NAMALWA (cell line): Measurements from ENCODE around the gene MAPKAPK2.
A peak's percentile ranks its signal among the peaks of the same experiment; 100 is the strongest.

Experiments used
- DNase-seq: peaks from one replicate; pipeline ENCODE4 v3.0.0-alpha.2; 2015; ENCODE audit warnings: low spot score

Gene MAPKAPK2

DNA sequence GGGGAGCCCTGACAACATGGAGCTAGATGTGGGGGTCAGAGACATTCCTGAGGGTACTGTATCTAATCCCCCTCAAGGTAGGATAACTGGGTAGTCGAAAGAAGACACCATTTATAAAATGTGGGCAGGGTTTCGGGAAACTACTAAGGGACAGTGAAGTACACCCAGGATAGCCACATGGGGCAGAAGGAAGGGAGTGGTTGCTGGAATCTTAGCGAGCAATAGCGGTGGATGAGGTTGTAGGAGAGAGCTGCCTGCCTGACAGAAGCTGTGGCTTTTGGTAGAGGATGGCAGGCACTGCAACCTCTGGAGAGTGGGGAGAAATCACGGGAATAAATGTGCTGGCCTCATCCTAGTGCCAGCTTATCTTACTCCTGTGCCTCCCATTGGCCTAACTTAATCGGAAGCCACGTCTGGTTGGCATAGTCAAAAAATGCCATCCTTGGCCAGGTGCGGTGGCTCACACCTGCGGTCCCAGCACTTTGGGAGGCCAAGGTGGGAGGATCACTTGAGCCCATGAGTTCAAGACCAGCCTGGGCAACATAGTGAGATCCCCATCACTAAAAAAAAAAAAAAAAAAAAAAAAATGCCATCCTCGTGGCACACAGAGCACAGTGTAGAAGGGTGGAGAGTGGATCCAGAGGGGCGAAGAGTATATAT is 23.4 kb upstream of the MAPKAPK2 start:
- DNase-seq = no peak

DNA sequence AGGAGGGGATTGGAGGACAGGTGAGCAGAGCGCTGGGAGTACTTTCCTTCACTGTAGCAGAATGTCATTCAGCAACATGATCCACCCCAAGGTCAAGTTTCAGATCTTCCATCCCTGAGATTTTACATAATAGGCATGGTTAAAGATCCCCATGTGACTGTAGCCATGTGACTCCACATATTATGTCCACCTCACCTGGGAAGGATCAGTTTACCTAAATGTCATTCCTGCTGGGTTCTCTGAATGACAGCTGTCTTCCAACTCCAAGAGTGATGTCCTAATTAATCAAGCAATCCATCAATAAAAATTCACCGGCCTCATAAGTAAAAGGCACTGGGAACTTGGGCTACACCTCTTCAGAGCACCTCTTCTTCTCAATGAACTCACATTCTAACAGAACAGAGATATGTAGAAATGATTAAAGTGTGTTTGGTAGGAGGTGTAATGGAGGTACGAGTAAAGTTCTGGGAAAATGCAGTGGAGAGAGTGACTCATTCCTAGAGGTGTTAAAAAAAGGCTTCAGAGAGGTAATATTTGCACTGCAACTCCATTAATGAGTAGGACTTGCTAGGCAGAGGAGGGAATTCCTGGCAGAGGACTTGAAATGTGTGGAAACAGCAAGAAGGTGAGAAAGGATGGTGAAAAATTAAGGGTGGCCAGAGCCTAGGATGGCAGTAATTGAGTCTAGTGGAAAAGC is 22.2 kb upstream of the MAPKAPK2 start:
- no peak for DNase-seq

DNA sequence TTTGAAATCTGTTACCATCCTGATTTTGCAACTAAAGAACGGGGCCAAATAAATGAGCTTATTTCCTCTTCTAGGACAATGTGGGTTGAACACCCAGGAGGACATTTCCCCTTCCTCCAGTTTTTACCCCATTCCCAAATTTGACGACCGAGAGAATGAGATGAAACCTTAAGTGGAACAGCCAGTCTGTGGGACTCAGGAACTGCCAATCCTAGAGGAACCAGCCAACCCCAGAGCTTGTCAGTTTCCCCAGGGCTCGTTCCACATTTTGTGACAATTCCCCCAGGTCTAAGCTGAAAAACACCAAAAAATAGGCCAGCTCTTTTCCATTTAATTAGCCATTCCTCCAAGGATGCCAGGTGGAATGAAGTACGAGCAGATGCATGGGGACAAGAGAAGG is 21.3 kb upstream of the MAPKAPK2 start:
- DNase-seq = no peak

DNA sequence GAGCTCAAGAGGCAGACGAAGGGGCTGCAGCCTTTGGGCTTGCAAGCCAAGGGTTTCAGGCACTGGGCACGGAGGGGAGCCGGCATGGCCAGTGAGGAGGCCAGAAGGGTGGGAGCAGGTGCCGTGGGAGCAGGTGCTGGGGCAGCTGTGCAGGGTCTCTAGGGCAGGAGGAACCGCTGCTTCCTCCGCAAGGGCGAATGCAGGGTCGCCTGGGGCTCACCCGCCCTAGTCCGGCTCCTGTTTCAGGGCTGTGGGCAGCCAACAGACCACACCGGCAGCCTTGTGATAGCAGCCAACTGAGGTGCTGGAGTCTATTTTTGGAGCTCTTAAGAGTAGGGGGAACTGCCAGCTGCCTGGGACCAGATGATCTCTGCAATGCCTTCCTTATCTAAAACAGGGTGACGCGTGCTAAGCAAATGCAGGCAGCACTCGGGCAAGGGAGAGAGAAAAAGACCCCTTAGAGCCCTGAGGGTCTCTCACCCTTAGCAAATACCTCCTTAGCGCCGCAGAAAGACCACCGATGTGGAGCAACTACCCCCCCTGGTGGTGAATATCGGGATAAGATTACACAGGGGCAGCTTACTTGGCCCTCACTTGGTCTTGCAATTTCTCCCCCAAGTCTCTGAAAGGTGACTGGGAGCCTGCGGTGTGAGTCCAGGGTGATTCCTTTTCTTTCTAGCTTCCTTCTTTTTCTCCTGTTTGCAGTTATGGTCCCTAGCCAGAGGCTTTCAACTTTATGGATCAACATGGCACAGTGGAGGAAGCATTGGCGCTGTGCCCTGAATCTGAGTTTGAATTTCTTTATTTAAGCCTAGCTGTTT is 20.7 kb upstream of the MAPKAPK2 start:
- peak; percentile 91 for DNase-seq

DNA sequence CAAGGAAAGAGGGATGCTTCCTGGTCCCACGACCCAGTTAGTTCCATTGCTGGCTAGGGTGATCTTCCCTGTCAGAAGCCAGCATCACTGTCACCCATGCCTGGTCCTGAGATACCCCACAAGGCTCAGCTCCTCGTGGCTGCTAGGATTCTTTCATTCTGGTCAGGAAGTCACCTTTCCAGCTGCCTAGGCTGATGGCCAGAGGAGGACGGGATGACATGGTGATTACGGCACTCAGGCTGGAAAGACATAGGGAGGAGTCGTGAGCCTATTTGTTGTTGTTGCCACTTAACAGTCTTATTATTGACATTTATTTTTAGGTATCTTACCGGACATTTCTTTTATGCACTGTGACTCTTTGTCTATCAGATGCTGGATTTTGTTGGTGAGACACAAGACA is 20.0 kb upstream of the MAPKAPK2 start:
- DNase-seq = no peak

DNA sequence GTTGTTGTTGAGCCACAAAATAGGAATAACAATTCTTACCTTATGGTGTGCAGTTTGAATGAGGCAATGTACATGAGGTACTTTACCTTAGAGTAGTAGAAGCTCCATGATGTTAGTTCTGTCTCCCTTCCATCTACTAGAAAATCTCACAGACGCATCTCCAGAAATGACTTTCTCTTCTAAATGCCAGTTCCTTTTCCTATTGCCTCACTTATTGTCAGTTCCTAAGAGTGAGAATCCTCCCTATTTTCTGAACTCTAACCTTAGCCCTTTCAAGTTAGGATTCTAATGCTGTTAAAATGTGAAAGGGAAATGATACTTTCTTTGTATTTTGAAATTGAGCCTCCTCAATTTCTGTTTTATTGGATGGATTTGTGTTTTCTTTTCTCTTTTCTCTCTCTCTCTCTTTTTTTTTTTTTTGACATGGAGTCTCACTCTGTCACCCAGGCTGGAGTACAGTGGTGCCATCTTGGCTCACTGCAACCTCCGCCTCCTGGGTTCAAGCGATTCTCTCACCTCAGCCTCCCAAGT is 18.6 kb upstream of the MAPKAPK2 start:
- DNase-seq = no peak

DNA sequence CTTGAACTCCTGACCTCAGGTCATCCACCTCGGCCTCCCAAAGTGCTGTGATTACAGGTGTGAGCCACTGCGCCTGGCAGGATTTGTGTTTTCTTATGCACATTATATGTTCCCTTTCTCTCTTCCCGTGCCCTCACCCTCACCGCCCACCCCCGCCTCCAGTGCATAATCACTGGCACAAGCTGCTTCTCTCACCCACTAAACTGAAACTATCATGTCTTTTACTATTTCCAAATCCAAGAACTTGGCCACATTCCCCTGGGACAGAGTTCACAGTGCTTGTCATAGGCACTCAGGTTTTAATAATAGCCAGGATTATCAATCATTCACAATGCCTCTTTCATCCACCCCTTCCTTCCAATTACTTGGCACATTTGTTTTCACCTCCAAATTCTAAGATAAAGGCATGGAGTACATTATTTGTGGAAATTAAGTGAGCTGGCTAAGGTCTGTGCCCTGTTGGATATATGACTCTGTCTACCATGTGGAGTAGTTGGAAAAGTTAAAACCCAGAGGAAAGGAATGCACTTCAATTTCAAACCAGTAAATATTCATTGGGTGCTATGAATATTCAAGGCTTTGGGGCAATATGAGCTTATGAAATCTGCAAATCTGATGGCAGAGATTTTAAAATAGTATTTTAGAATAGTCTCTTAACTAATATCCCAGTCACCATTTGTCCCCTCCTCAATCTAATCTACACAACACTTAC is 17.6 kb upstream of the MAPKAPK2 start:
- no peak for DNase-seq

DNA sequence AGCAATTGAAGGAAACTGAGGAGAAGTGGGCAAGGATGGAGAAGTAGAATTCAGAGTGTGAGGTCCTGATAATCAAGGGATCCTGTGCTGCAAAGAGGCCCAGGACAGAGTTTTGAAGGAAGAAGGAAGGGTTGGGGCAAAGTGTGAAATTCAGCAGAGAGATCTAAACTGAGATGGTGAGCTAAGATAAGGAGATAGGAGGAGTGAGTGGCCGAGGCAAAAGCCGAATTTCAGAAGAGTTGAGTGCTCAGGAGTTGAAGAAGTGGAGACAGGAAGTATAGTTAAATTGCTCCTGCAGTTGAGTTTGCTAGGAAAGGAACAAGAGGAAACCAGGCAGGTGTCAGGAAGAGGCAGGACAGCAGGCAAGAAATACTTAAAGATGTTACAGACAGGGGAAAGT is 16.4 kb upstream of the MAPKAPK2 start:
- no peak for DNase-seq

DNA sequence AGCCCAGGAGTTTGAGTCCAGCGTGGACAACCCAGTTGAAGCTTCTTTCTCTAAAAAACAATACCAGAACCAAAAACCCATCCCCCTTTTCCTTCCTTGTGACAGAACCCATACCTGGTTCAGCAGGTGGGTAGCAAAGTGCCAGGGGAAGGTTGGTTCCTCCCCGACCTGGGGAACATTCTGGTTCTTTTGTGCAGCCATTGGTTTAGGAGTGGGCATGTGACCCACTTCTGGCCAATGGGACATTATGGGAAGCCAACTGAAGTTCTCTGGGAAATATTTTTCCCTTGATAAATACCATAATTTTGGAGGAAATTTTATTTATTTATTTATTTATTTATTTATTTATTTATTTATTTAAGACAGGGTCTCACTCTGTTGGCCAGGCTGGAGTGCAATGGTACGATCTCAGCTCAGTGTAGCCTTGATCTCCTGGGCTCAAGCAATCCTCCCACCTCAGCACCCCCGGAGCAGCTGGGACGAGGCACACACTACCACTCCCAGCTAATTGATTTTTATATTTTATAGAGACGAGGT is 15.8 kb upstream of the MAPKAPK2 start:
- no peak for DNase-seq

DNA sequence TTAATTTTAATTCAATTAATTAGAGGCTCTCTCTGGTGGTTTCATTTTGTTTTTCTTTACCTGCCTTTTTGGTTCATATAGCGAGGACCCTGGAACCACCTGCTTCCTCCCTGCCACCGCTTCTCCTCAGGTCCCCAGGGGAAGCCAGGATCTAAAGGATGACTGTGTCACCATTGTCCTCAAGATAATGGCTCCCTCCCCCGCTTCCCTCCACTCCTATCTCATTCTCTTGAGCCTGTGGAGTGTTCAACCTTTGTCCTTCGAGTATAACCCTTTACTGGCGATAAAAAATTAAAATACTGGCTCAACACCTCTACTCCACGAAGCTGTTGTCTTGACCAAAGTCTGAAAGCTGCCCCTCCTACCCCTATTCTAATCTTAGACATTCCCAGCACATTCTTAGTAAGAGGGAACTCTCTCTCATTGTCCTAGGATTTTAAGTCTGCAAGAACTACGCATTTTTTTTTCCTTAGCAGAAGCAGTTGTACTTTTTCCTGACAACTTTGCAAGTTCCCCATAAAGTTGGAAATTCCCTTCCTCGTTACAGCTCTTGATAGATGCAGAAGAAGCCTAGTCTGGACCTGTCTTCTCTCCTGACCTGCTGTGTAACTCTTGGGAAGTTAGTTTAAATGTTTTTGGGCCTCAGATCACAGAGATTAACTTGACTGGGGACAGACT is 12.6 kb upstream of the MAPKAPK2 start:
- no peak for DNase-seq

DNA sequence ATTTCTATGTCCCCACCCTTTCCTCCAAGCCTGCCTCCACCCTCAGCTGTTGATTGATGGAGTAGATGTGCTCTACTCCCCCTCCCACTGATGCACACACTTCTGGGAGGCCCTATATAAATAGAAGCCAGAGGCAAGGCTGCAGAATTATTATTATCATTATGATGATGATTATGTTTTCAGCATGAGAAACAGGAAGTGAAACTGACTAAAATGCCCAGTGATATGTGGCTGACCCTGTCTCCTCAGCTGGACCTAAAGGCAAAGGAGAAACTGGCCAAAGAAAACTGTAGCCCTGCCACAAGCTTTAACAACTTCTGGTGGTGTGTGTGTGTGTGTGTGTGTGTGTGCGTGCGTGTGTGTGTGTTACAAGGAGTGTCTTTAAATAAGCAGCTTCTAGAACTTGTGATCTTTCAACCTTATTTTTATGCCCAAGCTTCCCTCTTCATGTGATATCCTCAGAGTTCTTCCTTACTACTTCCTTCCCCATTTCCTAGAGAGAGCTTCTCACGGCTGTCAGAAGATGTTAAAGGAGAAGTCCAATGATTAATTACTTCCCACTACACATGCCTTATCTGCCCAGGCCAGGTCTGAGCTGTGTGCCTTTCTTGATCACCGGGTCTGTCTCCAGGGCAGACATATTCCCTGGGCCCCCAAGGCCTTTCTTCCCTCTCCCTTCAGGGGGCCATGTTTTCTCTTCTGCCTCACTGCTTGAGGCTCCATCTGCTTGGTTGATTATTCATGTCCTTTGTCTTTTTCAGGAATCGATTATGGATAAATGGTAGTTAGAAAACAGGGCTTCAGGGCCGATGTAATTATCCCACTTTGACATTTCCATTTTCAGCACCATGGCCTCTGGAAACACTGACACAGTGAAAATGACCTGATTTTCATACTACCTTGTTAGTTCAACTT is 11.6 kb upstream of the MAPKAPK2 start:
- DNase-seq = peak; percentile 47

DNA sequence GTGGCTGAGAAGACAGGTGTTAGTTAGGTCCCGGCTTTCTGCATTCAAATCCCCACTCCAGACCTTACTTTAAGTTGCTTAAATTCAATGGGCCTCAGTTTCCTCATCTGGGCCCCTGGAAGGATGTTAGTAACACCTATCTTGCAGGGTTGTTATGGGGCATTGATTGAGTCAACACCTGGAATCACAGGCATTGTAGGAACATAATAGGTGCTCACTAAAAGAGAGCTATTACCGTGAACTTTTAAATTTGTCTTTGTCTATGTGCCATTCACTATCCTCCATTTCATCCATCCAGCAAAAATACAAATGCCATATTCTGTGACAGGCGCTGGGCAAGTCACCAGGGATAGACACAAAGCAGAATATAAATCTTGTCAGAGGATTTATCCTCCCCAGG is 10.5 kb upstream of the MAPKAPK2 start:
- DNase-seq = no peak

DNA sequence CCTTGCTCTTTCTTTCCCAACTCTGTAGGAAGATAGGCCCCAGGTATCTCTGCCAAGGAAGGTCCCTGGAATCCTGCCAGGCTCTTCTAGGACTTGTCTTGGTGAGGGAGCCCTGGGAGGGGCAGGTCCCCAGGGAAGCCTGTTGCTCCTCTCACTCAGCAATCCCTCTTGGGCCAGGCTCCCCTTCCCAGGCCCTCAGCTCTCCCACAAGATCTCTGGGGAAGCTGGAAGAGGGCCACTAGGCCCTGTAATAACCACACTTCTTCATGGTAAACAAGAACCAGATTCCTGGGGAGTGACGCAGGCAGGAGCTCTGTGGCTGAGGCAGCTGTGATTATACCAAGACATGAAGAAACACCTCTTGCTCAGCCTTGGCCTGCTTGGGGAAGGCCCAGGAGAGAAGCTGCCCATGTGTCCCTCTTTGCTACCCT is 9.9 kb upstream of the MAPKAPK2 start:
- no peak for DNase-seq

DNA sequence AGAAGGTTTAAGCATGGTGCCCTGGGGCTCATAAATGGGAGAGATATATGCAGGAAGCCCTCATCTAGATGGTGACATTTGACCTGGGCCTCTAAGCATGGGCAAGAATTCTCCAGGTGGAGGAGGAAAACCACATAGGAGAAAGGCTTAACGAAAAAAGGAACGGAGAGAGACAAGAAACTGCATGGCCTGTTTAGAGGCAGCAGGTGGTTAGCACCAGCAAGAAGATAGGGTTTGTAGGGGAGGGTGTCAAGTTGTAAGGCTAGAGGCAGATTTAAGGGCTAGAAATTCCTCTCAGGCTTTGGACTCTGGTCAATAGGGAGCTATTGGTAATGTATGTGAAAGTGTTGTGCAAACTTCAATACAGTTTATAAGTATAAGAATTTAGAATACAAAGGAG is 8.2 kb upstream of the MAPKAPK2 start:
- no peak for DNase-seq

DNA sequence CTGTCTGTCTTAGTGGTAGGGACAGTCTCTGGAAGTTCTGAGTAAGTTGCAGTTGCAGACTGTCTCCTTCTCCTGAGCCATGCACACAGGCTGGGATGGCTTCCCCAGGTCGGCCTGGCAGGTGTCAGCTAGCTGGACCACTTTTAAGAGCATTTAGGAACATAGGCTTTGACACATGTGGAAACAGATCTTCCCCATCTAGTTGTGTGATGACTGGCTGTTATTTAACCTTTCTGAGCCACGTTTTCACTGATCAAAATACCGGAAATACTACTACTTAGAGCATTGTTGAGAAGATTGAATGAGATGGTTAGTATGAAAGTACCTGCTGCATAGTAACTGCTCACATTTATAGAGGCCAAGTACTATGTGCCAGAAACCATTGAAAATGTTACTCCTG is 6.2 kb upstream of the MAPKAPK2 start:
- DNase-seq = peak; percentile 22

DNA sequence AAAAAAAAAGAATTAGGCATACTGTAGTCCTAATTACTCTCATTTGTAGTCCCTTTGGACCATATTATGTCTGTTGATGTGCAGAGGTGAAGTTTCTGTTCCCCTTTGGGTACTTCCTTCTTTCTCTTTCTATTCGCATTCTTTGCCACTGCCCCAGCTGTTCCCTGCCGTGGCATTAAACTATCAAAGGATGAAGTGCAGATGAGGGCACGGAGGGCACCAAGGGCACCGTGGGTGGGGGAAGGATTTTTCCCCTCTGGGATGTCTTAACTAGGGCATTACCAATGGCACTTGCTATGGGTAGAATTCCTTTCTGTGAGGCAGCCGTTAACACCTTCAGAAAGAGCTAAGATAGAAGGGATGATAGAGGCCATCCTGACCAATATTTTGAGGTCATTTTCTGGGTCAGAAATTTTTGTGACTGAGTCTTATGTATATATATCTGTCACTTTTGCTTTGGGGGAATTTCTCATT is 4.9 kb upstream of the MAPKAPK2 start:
- DNase-seq = peak; percentile 93

DNA sequence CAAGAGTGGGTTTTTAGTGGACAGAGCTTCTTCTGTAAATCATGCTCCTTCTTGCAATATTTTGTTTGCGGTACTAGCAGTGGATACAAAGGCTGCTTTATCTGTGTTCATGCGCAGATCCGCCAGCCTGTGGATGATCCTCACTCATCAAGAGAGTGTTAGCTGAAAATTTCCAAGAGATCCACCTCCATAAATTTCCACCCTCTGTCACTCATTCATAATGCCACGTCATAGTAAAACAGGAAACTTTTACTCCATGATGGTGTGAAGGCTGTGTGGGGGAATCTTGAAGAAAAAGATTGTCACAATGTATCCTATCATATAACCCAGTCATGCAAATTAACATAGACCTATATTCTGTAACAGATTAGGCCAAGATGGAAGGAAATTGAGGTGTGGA is 4.4 kb upstream of the MAPKAPK2 start:
- no peak for DNase-seq

DNA sequence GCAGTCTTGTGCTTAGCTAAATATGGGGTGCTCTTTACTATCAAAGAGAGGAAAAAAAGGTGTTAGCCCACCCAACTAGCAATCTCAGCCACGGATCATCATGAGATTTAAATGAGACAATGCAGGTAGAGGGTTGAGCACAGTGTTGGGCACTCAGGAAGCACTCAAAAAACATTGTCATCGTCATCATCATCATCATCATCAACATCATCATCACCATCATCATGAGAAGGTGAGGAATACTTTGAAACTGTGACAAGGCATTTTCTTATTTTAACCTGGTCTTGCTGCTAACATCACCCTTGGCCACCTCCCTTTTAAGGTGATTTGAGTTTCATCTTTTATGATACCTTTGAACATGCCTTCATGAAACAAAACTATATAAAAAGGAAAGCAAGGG is 3.3 kb upstream of the MAPKAPK2 start:
- DNase-seq = no peak

DNA sequence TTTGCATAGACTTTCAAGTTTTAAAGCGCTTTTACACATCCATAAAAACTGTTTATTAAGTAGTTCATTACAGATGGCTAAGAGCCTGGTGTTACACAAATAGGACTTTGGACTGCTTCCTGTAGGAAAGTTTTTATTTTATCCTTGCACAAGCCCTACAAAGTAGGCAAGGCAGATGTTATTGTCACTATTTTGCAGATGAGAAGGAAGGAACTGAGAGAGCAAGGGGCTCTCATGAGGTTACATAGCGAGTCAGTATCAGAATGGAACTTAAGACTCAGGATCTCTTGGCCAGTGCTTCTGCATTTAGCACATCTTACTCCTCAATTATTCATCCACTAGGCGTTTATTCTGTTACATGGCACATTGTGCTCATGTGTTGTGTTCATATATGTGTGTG is 2.6 kb upstream of the MAPKAPK2 start:
- DNase-seq = peak; percentile 62

DNA sequence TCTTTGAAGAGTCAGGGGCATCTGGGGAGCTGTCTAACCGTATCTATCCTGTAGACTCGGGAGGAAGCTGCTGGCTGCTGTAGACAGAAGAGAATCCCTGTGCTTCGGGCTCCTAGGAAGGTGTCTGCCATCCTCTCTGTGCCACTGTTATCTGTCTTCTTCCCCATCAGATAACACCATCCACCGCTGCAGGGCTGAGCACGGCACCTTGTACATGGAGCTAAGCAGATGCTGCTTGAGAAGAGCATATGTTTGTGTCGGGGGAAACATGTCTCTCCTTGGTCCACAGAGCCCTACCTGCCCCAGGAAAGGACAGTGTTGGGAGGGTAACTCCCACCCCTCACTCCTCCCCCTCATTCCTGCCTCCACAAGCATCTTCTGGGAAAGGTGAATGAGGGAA is 1.4 kb upstream of the MAPKAPK2 start:
- DNase-seq = no peak
